Breast epithelium (tissue), 3 donors: ENCODE results near the gene PVALEF.

ENCODE experiments used
- POLR2AphosphoS5 ChIP-seq, 3 donors: sonication (generic); formaldehyde crosslinking; IDR thresholded peaks; one replicate each; pipeline ENCODE4 v1.6.1; 2017; ENCODE audit warnings: antibody characterized with exemption in 3 of 3
- TF ChIP-seq, protein P1 (sequence below), 3 donors: fragments of 450-650 bp; IDR thresholded peaks; one replicate each; pipeline ENCODE4 v1.5.1; 2016 to 2017; ENCODE audit warnings: antibody characterized with exemption in 3 of 3, mild to moderate bottlenecking in 3 of 3, moderate library complexity in 3 of 3

DNA sequence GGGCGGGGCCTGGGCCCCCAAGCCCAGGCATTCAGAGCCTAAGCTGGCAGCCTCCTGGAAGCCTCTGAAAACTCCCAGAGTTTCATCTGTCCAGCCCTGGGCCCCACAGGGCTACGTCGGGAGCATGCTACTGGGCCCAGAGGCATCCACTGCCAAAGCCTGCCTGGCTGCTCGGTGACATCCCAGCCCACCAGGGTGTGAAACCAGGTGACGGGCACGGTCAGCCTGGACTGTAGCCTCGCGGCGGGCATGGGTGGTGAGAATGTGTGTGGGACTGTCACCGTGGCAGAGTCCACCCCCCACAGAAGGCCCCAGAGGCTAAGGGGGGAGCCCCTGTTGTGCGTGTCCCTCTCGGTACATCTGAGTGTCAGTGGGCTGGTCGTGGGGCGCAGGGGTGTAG is 26.3 kb downstream of the PVALEF start:
- TF ChIP-seq, protein P1, sequence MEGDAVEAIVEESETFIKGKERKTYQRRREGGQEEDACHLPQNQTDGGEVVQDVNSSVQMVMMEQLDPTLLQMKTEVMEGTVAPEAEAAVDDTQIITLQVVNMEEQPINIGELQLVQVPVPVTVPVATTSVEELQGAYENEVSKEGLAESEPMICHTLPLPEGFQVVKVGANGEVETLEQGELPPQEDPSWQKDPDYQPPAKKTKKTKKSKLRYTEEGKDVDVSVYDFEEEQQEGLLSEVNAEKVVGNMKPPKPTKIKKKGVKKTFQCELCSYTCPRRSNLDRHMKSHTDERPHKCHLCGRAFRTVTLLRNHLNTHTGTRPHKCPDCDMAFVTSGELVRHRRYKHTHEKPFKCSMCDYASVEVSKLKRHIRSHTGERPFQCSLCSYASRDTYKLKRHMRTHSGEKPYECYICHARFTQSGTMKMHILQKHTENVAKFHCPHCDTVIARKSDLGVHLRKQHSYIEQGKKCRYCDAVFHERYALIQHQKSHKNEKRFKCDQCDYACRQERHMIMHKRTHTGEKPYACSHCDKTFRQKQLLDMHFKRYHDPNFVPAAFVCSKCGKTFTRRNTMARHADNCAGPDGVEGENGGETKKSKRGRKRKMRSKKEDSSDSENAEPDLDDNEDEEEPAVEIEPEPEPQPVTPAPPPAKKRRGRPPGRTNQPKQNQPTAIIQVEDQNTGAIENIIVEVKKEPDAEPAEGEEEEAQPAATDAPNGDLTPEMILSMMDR (IDR thresholded peaks at IDR 0.05): no peak
- no peak for TF ChIP-seq POLR2AphosphoS5 (IDR thresholded peaks at IDR 0.05)
